Vagina (tissue), 2 donors: ENCODE measurements around the gene PM20D1.

Experiments
- CTCF ChIP-seq, 3 experiments: fragments of 450-650 bp in 2 of 3; fragments of 200-600 bp in 1 of 3; sonication (generic) in 1 of 3; IDR thresholded peaks; one replicate each; pipeline ENCODE4 v1.5.1; 2017 to 2019; ENCODE audit warnings: antibody characterized with exemption in 3 of 3, mild to moderate bottlenecking in 2 of 3, moderate library complexity in 2 of 3
- POLR2A ChIP-seq, 2 donors: fragments of 450-650 bp; IDR thresholded peaks; one replicate each; pipeline ENCODE4 v1.6.1; 2017; ENCODE audit warnings: antibody characterized with exemption in 2 of 2, mild to moderate bottlenecking in 2 of 2, moderate library complexity in 2 of 2
- POLR2AphosphoS5 ChIP-seq, 2 donors: sonication (generic); formaldehyde crosslinking; IDR thresholded peaks; one replicate each; pipeline ENCODE4 v1.9.0; 2017; ENCODE audit warnings: antibody characterized with exemption in 2 of 2, mild to moderate bottlenecking in 2 of 2, low read depth in 1 of 2; ENCODE audit not compliant: insufficient read depth in 1 of 2

- TF ChIP-seq CTCF (IDR thresholded peaks at IDR 0.05) (no peak), POLR2AphosphoS5 (IDR thresholded peaks at IDR 0.05; ENCODE audit: insufficient read depth in 1 of 2, low read depth in 1 of 2) (no peak), POLR2A (IDR thresholded peaks at IDR 0.05) (no peak)
Measured at GRCh38 chr1:205783433-205783795, 66.5 kb downstream of the PM20D1 start.
